Left renal cortex interstitium (tissue), 4 donors: Measurements from ENCODE around the gene USP54. TPM values are rescaled to one million over a fixed set of nuclear protein-coding genes. Genes with fewer than 3 reads are reported as not detected.

ENCODE experiments used
- DNase-seq, 4 donors: peaks; one replicate each; pipeline ENCODE4 v3.0.0-alpha.2; 2013; ENCODE audit warnings: low read depth in 4 of 4, low spot score in 2 of 4, missing footprints in 1 of 4
- polyA plus RNA-seq, 4 donors: library from polyadenylated mRNA; unstranded; fragments of 120-200 nt; gene quantifications; one replicate each; pipeline ENCODE4 v1.2.1, GENCODE V29; 2013; ENCODE audit not compliant: insufficient read length in 4 of 4

The USP54 gene
- polyA plus RNA-seq, 4 donors = 26.6 to 44.7 (median 40.2) TPM

- no peak for DNase-seq
Observed at GRCh38 chr10:73480158-73480557, 111.0 kb downstream of the USP54 start.

- no peak for DNase-seq
Observed at GRCh38 chr10:73478636-73479035, 112.5 kb downstream of the USP54 start.

- no peak for DNase-seq
Observed at GRCh38 chr10:73471226-73471625, 119.9 kb downstream of the USP54 start.

GRCh38 chr10:73469579-73469978, 121.6 kb downstream of the USP54 start:
- no peak for DNase-seq

- DNase-seq = no peak
Observed at GRCh38 chr10:73467206-73467605, 123.9 kb downstream of the USP54 start.

- no peak for DNase-seq
Observed at GRCh38 chr10:73465978-73466726, 125.0 kb downstream of the USP54 start.

GRCh38 chr10:73460897-73461296, 130.2 kb downstream of the USP54 start:
- no peak for DNase-seq

- DNase-seq = no peak
Observed at GRCh38 chr10:73459683-73460314, 131.3 kb downstream of the USP54 start.

- DNase-seq = no peak
Observed at GRCh38 chr10:73456187-73456890, 134.8 kb downstream of the USP54 start.

GRCh38 chr10:73449113-73449512, 142.0 kb downstream of the USP54 start:
- DNase-seq = no peak

GRCh38 chr10:73448384-73448783, 142.8 kb downstream of the USP54 start:
- no peak for DNase-seq

Other genes with a start within 250 kb of the USP54 start
- gene CFAP70, start 232.5 kb downstream of the USP54 start, polyA plus RNA-seq = 10 to 100 TPM; 10.0 to 29.8 (median 16.4) TPM
- gene ANXA7, start 177.3 kb downstream of the USP54 start, polyA plus RNA-seq = 10 to 100 TPM; 81.2 to 99.3 (median 88.2) TPM
- 1 to 10 TPM; 1.2 to 6.3 (median 3.2) TPM for gene MSS51, start 157.8 kb downstream of the USP54 start, polyA plus RNA-seq
- 10 to 100 TPM; 60.2 to 72.0 (median 66.9) TPM for gene PPP3CB, start 95.3 kb downstream of the USP54 start, polyA plus RNA-seq
- 1 to 10 TPM; 4.7 to 6.1 (median 5.7) TPM for gene MYOZ1, start 50.1 kb upstream of the USP54 start, polyA plus RNA-seq
- gene SYNPO2L, start 64.7 kb upstream of the USP54 start, polyA plus RNA-seq = 1 to 10 TPM in 1 of 4 donors, under 1 TPM in 3; 0.27 to 1.2 (median 0.52) TPM
- gene AGAP5, start 106.8 kb upstream of the USP54 start, polyA plus RNA-seq = 10 to 100 TPM in 2 of 4 donors, 1 to 10 TPM in 2; 8.1 to 37.7 (median 18.6) TPM
- 10 to 100 TPM; 62.9 to 74.1 (median 66.2) TPM for gene SEC24C, start 153.0 kb upstream of the USP54 start, polyA plus RNA-seq
- gene CHCHD1, start 190.7 kb upstream of the USP54 start, polyA plus RNA-seq = 10 to 100 TPM; 49.6 to 64.2 (median 50.3) TPM
- gene ZSWIM8, start 194.3 kb upstream of the USP54 start, polyA plus RNA-seq = 100 to 1,000 TPM in 2 of 4 donors, 10 to 100 TPM in 2; 86.4 to 156 (median 101) TPM
- 10 to 100 TPM; 26.0 to 41.5 (median 33.3) TPM for gene NDST2, start 220.3 kb upstream of the USP54 start, polyA plus RNA-seq